ENCODE data around the gene ARID1B. TPM values are rescaled to one million over a fixed set of nuclear protein-coding genes. Genes with fewer than 3 reads are reported as not detected.

Gene ARID1B
- total and polyA plus RNA-seq, 2 of the 13 experiments (the other 11 are each of a cell fraction or from before 2014, with no cell fraction given): 20.1 to 32.6 TPM

DNA sequence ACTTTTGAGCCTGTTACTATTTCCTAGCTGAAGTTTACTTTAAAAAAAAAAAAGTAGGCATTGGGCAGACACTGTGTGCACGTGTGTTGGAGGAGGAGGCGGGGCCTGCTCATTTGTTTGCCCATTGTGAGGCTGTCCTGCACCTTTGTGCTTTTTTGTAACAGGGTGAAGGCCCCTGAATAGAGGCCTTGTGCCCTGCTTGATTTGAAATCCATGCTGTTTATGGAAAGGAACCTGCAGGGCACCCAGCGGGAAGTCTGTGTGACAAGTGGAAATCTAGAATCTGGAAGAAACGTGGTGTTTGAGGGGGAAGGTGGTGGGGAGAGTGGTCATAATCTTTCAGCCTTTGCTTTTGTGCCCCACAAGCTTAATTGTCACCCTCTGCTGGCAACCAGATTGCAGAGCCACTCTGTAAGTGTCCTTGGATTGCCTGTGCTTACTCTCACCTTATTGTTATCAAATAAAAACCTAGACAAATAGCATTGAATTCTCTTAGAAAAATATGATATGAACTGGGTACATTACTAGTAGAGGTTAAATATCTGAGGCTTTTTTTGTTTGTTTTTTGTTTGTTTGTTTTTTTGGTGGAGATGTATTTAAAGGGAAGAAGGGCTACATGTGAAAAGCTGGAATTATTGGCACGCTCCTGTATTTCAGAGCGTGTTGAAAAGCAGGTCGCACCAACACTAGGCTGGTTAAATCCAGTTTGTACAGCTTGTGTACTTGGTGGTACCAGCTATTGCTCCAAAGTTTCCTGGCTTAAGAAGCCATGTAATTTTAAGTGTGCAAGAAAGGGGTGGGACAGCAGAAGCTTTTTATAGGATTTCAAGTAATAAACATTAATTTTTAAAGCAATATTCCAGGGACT, 156.3 kb downstream of the ARID1B start (continued):
- no peak for TF ChIP-seq ZNF234 (CRISPR knock-in tag; conservative IDR thresholded peaks at IDR 0.05)
- no peak for TF ChIP-seq EEA1 (CRISPR knock-in tag; IDR thresholded peaks at IDR 0.05; ENCODE audit: borderline replicate concordance)
- no peak for TF ChIP-seq SMAD9 (CRISPR knock-in tag; IDR thresholded peaks at IDR 0.05)
- no peak for TF ChIP-seq MZF1 (CRISPR knock-in tag; IDR thresholded peaks at IDR 0.05; ENCODE audit: borderline replicate concordance)
- no peak for TF ChIP-seq KAT2B (IDR thresholded peaks at IDR 0.05; ENCODE audit: borderline replicate concordance, low read depth, low read length)
- TF ChIP-seq KDM5B (CRISPR knock-in tag; IDR thresholded peaks at IDR 0.05; ENCODE audit: borderline replicate concordance): no peak
- TF ChIP-seq, protein P1, sequence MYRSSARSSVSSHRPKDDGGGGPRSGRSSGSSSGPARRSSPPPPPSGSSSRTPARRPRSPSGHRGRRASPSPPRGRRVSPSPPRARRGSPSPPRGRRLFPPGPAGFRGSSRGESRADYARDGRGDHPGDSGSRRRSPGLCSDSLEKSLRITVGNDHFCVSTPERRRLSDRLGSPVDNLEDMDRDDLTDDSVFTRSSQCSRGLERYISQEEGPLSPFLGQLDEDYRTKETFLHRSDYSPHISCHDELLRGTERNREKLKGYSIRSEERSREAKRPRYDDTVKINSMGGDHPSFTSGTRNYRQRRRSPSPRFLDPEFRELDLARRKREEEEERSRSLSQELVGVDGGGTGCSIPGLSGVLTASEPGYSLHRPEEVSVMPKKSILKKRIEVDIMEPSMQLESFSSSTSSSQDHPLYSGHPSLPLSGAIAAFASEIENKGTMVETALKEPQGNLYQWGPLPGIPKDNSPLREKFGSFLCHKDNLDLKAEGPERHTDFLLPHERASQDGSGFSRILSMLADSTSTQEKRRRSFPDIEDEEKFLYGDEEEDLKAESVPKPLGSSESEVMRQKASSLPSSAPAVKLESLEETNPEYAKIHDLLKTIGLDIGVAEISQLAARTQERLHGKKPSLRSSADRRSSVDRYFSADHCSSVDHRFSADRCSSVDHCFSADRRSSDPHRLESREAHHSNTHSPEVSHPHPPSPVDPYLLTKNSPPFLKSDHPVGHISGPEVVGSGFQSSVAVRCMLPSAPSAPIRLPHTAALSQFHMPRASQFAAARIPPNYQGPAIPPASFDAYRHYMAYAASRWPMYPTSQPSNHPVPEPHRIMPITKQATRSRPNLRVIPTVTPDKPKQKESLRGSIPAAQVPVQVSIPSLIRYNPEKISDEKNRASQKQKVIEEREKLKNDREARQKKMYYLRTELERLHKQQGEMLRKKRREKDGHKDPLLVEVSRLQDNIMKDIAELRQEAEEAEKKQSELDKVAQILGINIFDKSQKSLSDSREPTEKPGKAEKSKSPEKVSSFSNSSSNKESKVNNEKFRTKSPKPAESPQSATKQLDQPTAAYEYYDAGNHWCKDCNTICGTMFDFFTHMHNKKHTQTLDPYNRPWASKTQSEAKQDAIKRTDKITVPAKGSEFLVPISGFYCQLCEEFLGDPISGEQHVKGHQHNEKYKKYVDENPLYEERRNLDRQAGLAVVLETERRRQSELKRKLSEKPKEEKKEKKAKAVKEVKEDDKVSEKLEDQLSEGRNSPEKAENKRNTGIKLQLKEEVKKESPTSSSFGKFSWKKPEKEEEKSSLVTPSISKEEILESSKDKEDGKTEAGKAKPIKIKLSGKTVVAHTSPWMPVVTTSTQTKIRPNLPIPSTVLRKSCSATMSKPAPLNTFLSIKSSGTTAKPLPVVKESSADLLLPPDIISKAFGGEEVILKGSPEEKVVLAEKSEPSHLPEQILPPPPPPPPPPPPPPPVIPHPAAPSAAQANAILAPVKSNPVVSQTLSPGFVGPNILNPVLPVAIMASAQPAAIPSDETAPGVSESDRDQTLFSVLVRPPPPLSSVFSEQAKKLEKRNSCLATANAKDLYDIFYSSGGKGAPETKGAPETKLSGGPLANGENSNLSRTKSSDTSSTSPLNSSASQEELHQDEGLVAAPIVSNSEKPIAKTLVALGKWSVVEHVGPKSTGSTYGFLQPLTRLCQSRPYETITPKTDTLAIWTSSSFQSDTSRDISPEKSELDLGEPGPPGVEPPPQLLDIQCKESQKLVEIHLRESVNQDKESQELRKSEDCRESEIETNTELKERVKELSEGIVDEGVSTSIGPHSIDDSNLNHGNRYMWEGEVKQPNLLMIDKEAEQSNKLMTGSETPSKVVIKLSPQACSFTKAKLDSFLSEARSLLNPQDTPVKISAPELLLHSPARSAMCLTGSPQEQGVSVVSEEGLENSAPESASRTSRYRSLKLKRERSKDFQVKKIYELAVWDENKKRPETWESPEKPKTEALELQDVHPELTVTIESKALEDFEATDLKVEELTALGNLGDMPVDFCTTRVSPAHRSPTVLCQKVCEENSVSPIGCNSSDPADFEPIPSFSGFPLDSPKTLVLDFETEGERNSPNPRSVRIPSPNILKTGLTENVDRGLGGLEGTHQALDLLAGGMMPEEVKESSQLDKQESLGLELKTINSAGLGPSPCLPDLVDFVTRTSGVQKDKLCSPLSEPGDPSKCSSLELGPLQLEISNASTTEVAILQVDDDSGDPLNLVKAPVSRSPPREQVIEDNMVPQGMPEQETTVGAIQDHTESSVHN (CRISPR knock-in tag; IDR thresholded peaks at IDR 0.05): no peak
- TF ChIP-seq, protein P2, sequence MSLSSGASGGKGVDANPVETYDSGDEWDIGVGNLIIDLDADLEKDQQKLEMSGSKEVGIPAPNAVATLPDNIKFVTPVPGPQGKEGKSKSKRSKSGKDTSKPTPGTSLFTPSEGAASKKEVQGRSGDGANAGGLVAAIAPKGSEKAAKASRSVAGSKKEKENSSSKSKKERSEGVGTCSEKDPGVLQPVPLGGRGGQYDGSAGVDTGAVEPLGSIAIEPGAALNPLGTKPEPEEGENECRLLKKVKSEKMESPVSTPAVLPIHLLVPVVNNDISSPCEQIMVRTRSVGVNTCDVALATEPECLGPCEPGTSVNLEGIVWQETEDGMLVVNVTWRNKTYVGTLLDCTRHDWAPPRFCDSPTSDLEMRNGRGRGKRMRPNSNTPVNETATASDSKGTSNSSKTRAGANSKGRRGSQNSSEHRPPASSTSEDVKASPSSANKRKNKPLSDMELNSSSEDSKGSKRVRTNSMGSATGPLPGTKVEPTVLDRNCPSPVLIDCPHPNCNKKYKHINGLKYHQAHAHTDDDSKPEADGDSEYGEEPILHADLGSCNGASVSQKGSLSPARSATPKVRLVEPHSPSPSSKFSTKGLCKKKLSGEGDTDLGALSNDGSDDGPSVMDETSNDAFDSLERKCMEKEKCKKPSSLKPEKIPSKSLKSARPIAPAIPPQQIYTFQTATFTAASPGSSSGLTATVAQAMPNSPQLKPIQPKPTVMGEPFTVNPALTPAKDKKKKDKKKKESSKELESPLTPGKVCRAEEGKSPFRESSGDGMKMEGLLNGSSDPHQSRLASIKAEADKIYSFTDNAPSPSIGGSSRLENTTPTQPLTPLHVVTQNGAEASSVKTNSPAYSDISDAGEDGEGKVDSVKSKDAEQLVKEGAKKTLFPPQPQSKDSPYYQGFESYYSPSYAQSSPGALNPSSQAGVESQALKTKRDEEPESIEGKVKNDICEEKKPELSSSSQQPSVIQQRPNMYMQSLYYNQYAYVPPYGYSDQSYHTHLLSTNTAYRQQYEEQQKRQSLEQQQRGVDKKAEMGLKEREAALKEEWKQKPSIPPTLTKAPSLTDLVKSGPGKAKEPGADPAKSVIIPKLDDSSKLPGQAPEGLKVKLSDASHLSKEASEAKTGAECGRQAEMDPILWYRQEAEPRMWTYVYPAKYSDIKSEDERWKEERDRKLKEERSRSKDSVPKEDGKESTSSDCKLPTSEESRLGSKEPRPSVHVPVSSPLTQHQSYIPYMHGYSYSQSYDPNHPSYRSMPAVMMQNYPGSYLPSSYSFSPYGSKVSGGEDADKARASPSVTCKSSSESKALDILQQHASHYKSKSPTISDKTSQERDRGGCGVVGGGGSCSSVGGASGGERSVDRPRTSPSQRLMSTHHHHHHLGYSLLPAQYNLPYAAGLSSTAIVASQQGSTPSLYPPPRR (CRISPR knock-in tag; IDR thresholded peaks at IDR 0.05; ENCODE audit: borderline replicate concordance): peak; percentile 57; the same call in 1 of the 2 replicates
- TF ChIP-seq PPARG (CRISPR knock-in tag; conservative IDR thresholded peaks at IDR 0.05): no peak
- 0 out of 2 replicates have a peak, but pooled peaks have one; percentile 9 for TF ChIP-seq ARID2 (CRISPR knock-in tag; IDR thresholded peaks at IDR 0.05; ENCODE audit: borderline replicate concordance)
- no peak for TF ChIP-seq ATM (IDR thresholded peaks at IDR 0.05; ENCODE audit: borderline replicate concordance)
- TF ChIP-seq ZNF317 (CRISPR knock-in tag; IDR thresholded peaks at IDR 0.05): no peak
- TF ChIP-seq CEBPG (CRISPR knock-in tag; IDR thresholded peaks at IDR 0.05): peak; percentile 54
- no peak for TF ChIP-seq ZNF274 (CRISPR knock-in tag; IDR thresholded peaks at IDR 0.05)
- TF ChIP-seq MYNN (CRISPR knock-in tag; IDR thresholded peaks at IDR 0.05; ENCODE audit: low read depth): no peak
- no peak for TF ChIP-seq YY1 (IDR thresholded peaks at IDR 0.05; ENCODE audit: insufficient read depth, insufficient replicate concordance, low read depth, low read length)
- TF ChIP-seq ZNF761 (CRISPR knock-in tag; conservative IDR thresholded peaks at IDR 0.05): no peak
